ENCODE measurements around the gene DDX39A.
A peak's percentile ranks its signal among the peaks of the same experiment; 100 is the strongest.
"Not testable (repeated sequence)": the region's sequence is repeated elsewhere in the genome, so short reads cannot be mapped to it uniquely, and the experiment has no call there.

Gene DDX39A

DNA sequence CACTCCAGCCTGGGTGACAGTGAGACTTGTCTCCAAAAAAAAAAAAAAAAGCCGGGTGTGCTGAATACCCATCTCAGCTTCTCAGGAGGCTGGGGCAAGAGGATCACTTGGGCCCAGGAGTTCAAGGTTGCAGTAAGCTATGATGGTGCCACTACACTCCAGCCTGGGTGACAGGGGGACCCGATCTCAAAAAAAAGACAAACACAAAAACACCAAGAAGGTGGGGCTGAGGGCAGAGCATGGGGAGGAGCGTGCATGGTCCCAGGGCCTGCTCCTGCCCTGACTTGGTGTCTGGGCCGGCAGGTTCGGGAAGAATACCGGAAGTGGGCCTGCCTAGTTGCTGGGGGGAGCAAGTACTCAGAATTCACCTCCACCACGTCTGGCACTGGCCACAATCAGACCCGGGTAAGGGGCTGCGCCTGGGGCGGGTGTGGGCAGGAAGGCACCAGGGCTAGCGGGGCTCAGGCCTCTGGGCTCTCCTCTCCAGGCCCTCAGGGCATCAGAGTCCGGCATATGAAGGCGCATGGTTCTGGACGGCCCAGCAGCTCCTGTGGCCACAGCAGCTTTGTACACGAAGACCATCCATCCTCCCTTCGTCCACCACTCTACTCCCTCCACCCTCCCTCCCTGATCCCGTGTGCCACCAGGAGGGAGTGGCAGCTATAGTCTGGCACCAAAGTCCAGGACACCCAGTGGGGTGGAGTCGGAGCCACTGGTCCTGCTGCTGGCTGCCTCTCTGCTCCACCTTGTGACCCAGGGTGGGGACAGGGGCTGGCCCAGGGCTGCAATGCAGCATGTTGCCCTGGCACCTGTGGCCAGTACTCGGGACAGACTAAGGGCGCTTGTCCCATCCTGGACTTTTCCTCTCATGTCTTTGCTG lies 11.3 kb downstream of the DDX39A start:
- DNase-seq, result no peak

DNA sequence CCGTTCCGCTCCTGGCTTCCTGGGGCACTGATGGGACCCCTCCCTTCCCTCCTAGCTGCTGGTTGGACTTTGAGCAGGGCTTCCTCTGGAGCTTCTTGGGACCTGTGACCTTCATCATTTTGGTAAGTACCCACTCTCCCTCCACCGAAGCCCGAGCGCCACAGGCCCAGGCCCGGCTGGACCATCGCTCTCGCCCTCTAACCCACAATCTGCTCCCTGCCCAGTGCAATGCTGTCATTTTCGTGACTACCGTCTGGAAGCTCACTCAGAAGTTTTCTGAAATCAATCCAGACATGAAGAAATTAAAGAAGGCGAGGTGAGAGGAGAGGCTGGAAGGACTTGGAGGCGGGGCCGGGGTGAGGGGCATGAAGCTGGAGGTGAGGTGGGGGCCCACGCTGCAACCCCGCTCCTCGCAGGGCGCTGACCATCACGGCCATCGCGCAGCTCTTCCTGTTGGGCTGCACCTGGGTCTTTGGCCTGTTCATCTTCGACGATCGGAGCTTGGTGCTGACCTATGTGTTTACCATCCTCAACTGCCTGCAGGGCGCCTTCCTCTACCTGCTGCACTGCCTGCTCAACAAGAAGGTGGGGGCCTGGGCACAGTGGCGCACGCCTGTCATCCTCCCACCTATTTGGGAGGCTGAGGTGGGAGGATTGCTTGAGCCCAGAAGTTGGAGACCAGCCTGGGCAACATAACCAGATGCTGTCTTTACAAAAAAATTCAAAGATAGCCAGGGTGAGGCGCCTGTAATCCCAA lies 12.3 kb downstream of the DDX39A start:
- no peak for DNase-seq

DNA sequence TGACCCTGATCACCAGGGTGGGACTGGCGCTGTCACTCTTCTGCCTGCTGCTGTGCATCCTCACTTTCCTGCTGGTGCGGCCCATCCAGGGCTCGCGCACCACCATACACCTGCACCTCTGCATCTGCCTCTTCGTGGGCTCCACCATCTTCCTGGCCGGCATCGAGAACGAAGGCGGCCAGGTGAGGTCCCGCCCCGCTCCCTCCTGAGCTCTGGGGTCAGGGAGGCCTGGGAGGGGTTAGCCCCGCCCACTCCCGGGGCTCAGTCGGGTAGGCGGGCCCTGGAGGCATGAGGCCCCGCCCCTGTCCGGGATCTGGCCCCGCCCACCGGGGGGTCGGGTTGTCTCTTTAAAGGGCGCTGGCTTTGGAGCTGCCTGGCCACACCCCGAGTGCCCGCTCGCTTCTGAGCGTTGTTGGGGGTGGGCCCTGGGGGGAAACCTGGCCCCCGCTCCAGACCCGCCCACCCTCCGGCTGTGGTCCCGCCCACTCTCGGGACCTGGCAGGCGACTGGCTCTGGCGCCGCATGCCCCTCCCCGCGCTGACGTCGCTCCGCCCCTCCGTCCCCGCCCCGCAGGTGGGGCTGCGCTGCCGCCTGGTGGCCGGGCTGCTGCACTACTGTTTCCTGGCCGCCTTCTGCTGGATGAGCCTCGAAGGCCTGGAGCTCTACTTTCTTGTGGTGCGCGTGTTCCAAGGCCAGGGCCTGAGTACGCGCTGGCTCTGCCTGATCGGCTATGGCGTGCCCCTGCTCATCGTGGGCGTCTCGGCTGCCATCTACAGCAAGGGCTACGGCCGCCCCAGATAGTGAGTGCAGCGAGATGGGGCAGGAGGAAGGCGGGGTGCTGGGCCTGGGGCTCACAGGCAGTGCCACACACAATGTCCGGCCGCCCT lies 13.1 kb downstream of the DDX39A start:
- peak; percentile 88 for DNase-seq

DNA sequence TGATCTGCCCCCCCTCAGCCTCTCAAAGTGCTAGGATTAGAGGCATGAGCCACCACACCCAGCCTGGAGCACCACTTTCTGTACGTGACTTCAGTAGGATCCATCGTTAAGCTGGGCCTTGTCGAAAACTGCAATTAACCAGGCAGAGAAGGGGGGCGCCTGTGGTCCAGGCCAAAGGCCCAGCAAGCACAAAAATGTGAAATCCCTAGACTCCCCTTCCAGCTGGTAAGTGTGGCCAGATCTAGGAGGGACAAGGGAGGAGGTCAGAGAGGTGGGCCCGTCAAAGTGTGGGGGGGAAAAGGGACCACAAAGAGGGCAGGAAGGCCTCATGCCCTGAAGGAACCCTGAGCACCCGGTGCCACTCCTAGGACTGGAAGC lies 13.8 kb downstream of the DDX39A start:
- DNase-seq, result no peak

DNA sequence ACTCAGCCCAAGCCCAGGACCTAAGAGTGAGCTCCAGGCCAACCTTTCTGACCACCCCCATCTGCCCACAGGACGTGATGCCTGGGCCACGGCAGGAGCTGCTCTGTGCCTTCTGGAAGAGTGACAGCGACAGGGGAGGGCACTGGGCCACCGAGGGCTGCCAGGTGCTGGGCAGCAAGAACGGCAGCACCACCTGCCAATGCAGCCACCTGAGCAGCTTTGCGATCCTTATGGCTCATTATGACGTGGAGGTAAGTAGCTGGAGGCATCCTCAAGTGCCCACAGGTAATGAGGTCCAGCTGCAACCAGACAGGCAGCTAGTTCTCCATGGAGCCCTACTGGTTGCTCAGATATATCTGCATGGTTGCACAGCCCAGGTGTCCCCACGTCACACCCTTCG lies 14.8 kb downstream of the DDX39A start:
- DNase-seq, result no peak

DNA sequence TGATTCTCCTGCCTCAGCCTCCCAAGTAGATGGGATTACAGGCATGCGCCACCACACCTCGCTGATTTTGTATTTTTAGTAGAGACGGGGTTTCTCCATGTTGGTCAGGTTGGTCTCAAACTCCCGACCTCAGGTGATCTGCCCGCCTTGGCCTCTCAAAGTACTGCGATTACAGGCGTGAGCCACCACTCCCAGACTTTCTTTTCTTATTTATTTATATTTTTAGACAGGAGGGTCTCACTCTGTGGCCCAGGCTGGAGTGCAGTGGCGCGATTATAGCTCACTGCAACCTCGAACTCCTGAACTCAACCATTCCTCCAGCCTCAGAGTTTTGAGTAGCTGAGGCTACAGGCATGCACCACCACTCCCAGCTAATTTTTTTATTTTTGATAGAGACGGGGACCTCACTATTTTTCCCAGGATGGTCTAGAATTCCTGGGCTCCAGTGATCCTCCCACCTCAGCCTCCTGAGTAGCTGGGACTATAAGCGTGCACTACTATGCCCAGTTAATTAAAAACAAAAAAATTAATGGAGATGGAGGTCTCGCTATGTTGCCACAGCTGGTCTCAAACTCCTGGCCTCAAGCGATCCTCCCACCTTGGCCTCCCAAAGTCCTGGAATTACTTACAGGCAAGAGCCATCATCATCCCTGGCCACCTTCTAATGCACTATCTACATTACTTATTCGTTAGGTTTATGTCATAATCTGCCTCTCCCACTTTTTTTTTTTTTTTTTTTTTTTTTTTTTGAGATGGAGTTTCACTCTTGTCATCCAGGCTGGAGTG lies 15.8 kb downstream of the DDX39A start:
- not testable (repeated sequence) for DNase-seq

DNA sequence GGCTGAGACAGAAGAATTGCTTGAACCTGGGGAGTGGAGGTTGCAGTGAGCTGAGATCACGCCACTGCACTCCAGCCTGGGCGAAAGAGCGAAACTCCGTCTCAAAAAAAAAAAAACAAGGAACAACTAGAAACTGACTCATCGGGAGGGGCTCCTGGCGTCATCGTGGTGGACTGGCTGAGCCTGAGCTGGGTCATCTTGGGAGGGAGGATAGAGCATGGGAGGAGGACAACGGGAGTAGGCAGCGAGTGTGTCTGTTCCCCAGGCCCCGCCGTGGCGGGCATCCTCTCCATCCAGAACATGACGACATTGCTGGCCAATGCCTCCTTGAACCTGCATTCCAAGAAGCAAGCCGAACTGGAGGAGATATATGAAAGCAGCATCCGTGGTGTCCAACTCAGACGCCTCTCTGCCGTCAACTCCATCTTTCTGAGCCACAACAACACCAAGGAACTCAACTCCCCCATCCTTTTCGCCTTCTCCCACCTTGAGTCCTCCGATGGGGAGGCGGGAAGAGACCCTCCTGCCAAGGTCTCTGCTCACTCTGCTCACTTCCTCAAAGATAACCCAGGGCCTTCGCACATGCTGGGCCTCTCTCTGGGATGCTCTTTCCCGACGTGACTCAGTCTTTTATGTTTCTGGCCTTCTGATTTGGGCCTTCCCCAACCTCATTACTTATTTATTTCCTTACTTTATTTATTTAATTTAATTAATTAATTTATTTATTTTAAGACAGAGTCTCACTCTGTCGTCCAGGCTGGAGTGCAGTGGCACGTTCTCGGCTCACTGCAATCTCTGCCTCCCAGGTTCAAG lies 16.6 kb downstream of the DDX39A start:
- no peak for DNase-seq

DNA sequence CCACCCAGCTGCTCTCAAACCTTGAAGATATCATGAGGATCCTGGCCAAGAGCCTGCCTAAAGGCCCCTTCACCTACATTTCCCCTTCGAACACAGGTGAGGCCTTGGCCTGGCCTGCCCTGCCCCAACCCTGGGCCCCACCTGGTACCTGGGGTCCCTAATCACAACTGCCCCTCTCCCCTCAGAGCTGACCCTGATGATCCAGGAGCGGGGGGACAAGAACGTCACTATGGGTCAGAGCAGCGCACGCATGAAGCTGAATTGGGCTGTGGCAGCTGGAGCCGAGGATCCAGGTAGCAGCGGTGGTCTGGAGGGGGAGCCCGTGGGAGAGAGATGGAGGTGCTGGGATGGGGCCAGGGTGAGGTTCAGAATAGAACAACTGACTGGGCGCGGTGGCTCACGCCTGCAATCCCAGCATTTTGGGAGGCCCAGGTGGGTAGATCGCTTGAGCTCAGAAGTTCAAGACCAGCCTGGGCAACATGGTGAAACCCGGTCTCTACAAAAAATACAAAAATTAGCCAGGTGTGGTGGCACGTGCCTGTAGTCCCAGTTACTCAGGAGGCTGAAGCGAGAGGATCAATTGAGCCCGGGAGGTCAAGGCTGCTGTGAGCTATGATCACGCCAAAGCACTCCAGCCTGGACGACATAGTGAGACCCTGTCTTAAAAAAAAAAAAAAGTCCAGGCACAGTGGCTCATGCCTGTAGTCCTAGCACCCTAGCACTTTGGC lies 17.5 kb downstream of the DDX39A start:
- DNase-seq, result no peak

DNA sequence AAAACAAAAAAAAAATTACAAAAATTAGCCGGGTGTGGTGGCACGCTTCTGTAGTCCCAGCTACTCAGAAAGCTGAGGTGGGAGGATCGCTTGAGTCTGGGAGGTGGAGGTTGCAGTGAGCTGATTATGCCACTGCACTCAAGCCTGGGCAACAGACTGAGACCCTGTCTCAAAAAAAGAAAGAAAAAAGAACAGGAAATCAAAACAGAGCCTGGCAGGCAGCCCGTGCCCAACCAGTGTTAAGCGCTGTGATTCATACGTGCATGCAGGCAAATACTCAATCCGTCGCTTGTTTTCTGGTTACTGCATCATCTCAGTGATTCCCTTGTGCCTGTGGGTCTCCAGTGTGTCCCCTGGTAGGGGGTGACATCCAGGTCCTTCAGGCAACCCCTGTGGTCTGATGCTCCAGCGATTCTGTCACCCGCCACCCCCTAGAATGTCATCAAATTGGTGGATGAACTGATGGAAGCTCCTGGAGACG lies 18.1 kb downstream of the DDX39A start:
- no peak for DNase-seq

DNA sequence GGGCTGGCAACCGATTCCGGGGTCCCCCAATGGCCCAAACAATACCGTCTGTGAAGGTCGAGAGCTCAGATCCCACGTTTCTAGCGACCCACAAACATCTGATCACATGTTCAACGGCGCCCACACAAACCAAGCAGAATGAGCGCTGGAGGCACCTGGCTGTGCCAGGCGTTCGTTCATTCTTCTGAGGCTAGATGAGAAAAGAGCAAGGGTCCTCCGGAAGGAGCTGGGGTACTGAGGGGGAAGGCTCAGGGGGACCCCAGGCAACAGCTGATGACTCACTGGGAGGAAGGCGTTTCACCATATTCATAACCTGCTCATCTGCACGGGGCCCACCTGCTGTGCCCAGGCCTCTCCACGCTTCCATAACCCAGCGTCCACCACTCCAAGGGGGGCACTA lies 22.0 kb downstream of the DDX39A start:
- not testable (repeated sequence) for DNase-seq

DNA sequence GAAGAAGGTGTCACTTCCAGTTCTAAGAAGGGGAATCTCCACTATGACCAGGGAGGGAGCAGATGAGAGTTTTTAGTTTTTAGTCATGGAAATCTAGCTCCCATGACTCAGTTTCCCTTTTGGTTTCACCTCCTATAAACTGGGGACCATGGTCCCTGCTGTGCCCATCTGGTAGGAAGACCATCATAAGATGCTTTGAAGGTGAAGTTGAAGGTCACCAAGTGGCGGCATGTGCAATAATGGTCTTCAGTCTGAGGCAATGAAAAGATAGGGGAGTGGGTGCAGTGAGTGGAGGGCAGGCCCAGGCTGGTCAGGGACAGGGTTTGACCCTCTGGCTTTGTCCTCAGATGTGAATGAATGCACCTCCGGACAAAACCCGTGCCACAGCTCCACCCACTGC lies 22.4 kb downstream of the DDX39A start:
- DNase-seq, result not testable (repeated sequence)

DNA sequence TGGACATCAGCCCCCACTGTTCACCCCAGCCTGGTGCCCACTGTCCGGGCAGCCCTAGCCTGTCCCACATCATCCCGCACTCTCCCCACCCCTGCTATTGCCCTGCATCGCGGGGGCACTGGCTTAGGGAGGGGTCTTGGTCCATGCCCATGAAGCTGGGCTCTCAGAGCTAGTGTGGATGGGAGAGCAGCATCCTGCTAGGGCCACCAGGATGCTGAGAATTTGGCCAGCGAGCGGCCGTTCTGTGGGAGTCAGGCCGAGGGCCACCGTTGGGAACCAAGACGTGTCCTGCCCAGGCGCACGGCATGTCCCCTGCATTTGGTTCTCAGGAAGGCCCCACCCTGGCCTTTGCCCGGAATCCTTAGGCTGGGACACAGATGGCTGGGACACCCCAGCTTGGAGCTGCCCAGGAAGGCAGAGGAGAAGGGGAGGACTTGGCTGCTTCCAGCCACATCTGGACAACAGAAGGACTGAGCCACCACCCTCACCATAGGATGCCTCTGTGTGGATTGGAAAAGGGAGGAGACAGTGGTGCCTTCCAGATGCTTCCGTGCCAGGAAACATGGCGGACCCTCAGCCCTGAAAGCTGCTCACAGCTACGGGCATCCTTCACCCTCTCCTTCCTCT lies 23.3 kb downstream of the DDX39A start:
- no peak for DNase-seq

DNA sequence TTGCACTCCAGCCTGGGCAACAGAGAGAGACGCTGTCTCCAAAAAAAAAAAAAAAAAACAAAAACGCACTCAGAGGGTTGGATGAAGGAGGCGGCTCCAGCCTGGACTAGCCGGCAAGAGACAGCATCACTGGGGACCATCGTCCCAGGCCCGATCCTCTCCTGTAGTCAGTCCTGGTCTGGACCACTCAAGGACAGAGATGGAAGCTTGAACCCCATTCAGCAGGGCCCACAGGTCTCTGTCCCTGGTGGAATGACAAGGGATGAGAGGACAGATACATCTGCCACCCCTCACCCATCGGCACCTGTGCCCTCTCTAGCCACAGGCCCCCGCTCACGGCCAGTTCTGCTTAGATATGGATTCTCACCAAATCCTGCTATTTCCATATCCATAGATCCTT lies 23.9 kb downstream of the DDX39A start:
- DNase-seq, result no peak

DNA sequence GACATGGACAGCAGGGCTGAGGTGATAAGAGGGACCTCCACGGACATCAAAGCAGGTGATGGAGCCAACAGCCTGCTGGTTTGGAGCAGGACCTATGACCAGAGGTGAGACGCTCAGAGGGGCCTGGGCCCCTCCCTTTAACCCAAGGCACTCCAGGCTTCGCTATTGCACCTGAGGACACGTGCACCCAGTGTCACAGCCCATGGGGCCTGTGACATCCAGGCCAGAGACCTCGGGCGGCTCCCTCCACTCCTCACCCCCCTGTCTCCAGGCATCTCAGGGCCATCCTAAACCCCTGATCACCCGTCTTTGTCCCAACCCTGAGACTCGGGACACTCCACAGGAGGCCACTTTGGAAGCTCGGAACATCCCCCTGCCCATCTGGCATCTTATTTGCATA lies 25.0 kb downstream of the DDX39A start:
- DNase-seq, result no peak

DNA sequence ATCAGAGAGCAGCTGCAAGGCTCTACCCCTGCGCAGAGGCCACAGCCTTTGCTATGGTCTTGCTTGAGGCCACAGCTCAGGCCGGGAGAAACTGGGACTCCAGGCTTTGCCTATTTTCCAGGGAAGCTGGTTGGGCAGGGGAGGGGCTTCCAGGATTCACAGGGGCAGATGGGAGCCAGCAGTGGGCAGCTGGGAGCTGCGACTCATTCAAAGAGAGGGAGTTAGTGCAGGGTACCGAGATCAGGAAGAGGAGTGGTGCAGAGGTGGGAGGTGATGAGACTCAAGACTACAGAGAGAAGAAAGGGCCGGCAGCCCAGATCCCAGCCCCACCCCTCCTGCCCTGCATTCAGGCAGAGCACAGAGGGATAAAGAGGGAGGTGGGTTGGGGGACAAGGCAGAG lies 25.8 kb downstream of the DDX39A start:
- DNase-seq, result no peak

DNA sequence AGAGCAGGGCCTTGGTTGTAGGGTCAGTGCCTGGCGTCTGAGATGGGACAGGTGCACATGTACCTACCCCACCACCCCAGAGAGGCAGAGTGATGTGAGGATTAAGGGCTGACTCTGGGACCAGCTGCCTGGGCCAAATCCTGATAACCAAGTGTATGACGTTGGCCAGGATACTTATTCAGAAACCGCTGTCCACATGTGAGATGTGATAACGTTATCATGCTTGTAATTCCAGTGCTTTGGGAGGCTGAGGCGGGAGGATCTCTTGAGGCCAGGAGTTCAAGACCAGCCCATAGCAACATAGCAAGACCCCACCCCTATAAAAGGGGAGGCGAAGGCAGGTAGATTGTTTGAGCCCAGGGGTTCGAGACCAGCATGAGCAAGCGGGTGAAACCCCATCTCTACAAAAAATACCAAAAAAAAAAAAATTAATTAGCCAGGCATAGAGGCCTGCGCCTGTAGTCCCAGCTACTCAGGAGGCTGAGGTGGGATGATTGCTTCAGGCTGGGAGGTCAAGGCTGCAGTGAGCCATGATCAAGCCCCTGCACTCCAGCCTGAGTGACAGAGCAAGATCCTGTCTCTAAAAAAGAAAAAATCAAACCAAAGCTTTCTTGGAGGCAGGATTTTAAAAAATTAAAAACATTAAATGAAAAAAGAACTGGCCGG lies 27.9 kb downstream of the DDX39A start:
- DNase-seq, result no peak

DNA sequence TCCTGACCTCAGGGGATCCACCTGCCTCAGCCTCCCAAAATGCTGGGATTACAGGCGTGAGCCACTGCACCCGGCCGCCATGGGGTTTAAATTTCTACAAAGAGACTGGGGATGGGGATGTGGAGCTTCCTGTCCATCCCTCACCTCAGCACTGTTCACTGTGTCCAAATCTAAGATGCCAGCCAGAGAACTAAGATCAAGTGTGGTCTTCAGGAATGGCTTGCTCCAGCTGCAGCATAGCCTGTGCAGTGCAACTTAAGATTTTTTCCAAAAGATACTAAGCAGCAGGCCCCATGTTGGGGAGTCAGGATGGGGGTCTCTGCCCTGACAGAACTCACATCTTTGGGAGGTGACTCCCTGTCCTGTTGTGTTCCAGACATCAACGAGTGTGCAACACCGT lies 28.6 kb downstream of the DDX39A start:
- no peak for DNase-seq

DNA sequence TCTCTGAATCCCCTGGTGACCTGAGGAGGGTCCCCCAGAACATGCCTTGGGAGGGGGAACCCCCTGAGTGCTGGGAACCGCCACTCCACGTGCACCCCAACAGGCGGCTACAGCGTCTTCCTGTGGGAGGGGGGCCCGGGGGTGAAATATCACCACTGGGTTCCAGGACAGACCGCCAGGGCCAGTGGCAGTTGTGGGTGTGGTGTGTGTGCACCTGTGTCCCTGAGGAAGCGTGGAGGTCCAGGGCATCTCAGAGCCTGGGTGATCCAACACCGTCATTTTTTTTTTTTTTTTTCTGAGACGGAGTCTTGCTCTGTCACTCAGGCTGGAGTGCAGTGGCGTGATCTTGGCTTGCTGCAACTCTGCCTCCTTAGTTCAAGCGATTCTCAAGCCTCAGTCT lies 33.6 kb downstream of the DDX39A start:
- no peak for DNase-seq

Measured in stimulated activated CD4-positive, alpha-beta T cell treated with anti-CD3 and anti-CD28 coated beads, Interleukin-4, amount 100 ng/mL, for 24 hours (primary cell).